Neural cell (in vitro differentiated cells): ENCODE measurements around the gene UNC5A.

ENCODE experiments used
- CTCF ChIP-seq: fragments of 450-650 bp; IDR thresholded peaks from 2 replicates; pipeline ENCODE4 v1.5.1; 2014; ENCODE audit warnings: antibody characterized with exemption, mild to moderate bottlenecking, moderate library complexity; ENCODE audit not compliant: poor library complexity, severe bottlenecking
- EP300 ChIP-seq: fragments of 450-650 bp; conservative IDR thresholded peaks from 2 replicates; pipeline ENCODE4 v1.6.1; 2014; ENCODE audit warnings: antibody characterized with exemption, mild to moderate bottlenecking, moderate library complexity; ENCODE audit not compliant: poor library complexity, severe bottlenecking

- TF ChIP-seq CTCF, result no peak
- TF ChIP-seq EP300, result no peak
Observed at GRCh38 chr5:176825234-176825633, 14.9 kb downstream of the UNC5A start.
